GM23248 (cell line): Measurements from ENCODE around the gene CENPE.
"Not testable (repeated sequence)": the region's sequence is repeated elsewhere in the genome, so short reads cannot be mapped to it uniquely, and the experiment has no call there.

ENCODE experiments used
- EZH2 ChIP-seq: fragments of 200-600 bp; sonication (generic); IDR thresholded peaks from 2 replicates; pipeline ENCODE4 v1.6.1; 2018; ENCODE audit warnings: antibody characterized with exemption, mild to moderate bottlenecking; ENCODE audit not compliant: insufficient read depth, poor library complexity, severe bottlenecking
- EZH2phosphoT487 ChIP-seq: fragments of 200-600 bp; sonication (generic); IDR thresholded peaks from 2 replicates; pipeline ENCODE4 v1.6.1; 2018; ENCODE audit warnings: antibody characterized with exemption, moderate library complexity, mild to moderate bottlenecking, low read depth; ENCODE audit not compliant: insufficient read depth

- TF ChIP-seq EZH2phosphoT487, EZH2: not testable (repeated sequence)
Measured at GRCh38 chr4:103169750-103170149, 28.4 kb downstream of the CENPE start.
